SK-N-SH treated with all-trans-retinoic acid at 6 μM for 48 hours (cell line): ENCODE data around the gene MTCL3.

Experiments used
- ISL1 ChIP-seq: fragments of 250-450 bp; sonication (Bioruptor Pico); IDR thresholded peaks from 2 replicates; pipeline ENCODE4 v2.1.2; 2022; ENCODE audit warnings: mild to moderate bottlenecking, moderate library complexity
- SNAI2 ChIP-seq: fragments of 250-450 bp; sonication (Bioruptor Pico); IDR thresholded peaks from 2 replicates; pipeline ENCODE4 v1.5.0; 2020; ENCODE audit warnings: mild to moderate bottlenecking, moderate library complexity

- TF ChIP-seq ISL1 (CRISPR knock-in tag) = no peak
- no peak for TF ChIP-seq SNAI2
Measured at GRCh38 chr6:127457456-127458064, 61.6 kb downstream of the MTCL3 start.
